ENCODE results near the gene GALP.
"Not testable (repeated sequence)": the region's sequence is repeated elsewhere in the genome, so short reads cannot be mapped to it uniquely, and the experiment has no call there.

GALP gene

DNA sequence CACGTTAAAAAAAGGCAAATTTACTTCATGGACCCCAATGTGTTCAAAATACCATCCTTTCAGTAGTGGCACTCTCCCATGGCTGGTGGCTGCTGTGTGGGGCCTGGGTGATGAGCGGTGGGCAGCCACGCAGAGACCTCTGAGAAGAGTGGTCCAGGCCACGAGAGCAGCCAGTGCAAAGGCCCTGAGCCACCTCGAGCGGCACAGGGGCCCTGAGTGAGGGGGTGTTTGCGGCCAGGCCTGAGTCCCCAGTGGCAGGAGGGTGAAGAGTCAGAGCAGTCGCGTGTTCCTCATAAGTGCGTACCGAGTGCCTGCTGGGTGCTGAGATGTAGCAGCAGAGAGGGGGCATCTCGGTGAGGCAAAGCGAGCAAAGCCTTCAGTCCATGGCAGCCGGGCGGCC, 27.7 kb upstream of the GALP start:
- DNase-seq (ENCODE audit: low spot score), result no peak

DNA sequence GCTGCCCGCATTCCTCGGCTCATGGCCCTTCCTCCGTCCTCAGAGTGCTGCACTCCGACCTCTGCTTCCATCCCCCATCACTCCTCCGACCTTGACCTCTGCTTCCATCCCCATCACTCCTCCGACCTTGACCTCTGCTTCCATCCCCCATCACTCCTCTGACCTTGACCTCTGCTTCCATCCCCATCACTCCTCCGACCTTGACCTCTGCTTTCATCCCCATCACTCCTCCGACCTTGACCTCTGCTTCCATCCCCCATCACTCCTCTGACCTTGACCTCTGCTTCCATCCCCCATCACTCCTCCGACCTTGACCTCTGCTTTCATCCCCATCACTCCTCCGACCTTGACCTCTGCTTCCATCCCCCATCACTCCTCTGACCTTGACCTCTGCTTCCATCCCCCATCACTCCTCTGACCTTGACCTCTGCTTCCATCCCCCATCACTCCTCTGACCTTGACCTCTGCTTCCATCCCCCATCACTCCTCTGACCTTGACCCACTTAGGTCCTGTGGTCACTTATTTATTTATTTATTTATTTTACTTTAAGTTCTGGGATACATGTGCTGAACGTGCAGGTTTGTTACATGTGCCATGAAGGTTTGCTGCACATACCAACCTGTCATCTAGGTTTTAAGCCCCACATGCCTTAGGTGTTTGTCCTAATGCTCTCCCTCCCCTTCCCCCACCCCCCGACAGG, 26.7 kb upstream of the GALP start:
- not testable (repeated sequence) for DNase-seq (ENCODE audit: low spot score)

GRCh38 chr19:56149656-56150038, 26.2 kb upstream of the GALP start:
- DNase-seq (ENCODE audit: low spot score), result no peak

DNA sequence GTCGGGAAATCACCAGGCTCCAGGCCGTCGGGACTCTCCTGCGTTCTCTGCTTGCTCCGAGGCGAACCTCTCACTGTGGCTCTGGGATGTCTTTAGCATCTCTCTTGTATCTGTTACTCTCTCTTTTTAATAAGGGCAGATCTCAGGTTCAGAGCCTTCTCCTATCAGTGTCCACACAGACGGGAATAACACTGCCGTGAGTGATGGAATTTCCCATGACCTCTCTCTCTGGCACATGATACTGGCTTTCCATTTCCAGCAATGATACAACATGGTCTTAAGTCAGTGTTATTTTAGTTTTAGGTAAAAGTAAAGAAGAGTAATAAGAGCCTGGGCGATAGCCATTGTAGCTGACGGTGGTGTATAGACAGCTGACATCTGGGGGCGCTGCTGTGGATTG, 25.4 kb upstream of the GALP start:
- no peak for DNase-seq (ENCODE audit: low spot score)

DNA sequence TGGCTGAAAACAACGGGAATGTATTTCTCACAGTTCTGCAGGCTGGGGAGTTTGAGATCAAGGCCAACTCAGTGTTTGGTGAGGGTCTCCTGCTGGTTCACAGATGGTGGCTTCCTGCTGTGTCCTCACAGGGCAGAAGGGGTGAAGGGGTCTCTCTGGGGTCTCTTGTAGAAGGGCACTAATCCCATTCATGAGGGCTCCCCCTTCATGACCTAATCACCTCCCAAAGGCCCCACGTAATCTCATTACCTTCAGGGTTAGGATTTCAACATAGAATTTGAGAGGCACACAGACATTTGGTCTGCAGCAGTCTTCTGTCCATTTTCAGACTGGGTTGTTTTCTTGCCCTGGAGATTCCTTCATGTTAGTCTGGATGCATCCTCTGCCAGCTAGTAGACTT, 23.2 kb upstream of the GALP start:
- no peak for DNase-seq (ENCODE audit: low spot score)

DNA sequence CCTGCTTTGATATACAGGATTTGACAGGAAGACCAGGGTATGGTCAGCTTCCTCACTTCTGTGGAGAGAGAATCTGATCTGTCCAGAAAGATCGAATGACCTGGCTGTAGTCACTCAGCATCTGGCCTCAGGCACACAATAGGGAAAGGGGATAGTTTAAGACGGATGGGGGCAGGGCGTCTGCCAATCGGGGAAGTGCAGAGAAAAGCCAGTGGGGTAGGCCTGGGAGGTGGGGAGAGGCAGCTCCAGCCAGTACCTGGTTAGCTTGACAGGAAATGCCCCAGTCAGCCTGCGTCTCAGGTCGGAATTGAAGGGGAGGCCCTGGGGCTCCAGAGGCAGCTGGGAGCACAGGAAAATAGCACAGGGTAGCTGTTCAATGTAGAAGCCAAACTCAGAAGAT, 22.3 kb upstream of the GALP start:
- no peak for DNase-seq (ENCODE audit: low spot score)

DNA sequence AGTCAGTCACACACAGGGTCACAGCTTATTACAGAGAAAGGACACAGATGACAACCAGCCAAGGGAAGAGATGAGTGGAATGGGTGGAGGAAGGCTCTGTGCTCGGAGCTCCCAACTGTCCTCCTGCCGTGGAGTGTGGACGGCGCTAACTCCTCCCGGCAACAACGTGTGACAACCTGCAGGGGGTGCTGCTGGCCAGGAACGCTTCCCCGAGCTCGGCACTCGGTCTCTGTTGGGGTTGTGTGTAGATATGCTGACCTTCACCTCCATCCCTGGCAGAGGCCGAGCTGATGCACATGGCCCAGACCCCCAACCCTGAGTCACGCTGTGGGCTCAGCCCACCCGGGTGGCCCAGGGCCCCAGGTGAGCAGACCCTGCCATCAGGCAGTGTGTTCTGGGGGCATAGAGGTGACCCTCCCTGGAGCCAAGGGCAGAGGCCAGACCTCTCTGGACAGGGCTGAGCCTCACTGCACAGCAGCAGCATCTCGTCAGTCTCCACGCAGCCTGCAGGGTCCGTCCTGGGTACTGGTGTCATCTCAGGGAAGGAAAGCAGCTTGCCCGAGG, 20.6 kb upstream of the GALP start:
- no peak for DNase-seq (ENCODE audit: low spot score)

DNA sequence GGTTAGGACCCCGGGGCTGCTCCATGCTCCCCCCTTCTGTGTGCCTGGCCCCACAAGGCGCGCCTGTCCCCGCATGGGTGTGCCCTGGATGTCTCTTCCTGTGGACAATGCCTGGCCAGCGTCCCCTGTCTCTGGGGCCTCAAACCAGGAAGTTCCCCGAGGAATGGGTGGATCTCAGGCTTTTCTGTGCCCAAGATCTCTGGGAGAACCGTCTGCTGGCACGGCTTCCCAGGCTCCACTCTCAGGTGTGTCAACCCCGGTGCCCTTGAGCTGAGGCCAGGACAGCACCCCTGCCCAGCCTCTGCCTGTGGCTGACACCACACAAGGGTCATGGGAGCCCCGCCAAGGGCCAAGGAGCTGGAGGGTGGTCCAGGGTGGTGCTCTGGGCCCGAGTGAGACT, 19.0 kb upstream of the GALP start:
- DNase-seq (ENCODE audit: low spot score), result no peak

DNA sequence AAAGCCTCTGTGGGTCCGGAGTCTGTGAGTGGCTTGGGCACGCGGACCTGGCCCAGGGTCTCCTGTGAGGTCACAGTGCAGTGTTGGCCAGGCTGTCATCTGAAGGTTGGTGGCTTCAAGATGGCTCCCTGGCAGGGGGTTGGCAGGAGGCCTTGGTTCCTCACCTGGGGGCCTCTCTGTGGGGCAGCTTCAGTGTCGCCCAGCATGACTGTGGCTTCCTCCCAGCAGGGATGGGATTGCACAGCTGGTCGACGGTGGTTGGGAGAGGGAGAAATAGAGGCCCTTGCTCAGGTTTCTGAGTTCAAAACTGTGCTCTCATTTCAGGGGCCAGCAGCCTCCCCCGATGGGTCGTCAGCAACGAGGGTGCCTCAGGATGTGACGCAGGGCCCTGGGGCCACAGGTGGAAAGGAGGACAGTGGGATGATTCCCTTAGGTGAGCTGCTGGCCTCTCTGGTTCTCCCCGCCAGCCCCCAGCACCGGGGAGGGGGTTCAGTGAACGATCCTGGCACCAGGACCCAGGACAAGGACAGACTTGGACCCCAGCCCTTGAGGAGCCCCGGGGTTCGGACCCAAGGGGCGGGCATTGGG, 17.5 kb upstream of the GALP start:
- DNase-seq (ENCODE audit: low spot score), result no peak

GRCh38 chr19:56159009-56159559, 16.7 kb upstream of the GALP start:
- no peak for DNase-seq (ENCODE audit: low spot score)

DNA sequence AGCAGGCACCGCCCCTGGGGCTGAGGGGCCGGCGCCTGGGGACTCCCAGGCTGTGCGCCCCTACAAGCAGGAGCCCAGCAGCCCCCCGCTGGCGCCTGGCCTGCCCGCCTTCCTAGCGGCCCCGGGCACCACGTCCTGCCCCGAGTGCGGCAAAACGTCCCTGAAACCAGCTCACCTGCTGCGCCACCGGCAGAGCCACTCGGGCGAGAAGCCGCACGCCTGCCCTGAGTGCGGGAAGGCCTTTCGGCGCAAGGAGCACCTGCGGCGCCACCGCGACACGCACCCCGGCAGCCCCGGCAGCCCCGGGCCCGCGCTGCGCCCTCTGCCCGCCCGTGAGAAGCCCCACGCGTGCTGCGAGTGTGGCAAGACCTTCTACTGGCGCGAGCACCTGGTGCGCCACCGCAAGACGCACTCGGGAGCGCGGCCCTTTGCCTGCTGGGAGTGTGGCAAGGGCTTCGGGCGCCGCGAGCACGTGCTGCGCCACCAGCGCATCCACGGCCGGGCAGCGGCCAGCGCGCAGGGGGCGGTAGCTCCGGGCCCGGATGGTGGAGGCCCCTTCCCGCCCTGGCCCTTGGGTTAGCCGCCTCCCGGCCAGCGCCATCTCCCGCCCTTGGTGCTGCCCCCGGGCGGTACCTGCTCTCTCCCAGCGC, 16.1 kb upstream of the GALP start:
- no peak for DNase-seq (ENCODE audit: low spot score)

- no peak for DNase-seq (ENCODE audit: low spot score)
Measured at GRCh38 chr19:56161534-56161933, 14.3 kb upstream of the GALP start.

- DNase-seq (ENCODE audit: low spot score), result no peak
Measured at GRCh38 chr19:56162258-56162657, 13.6 kb upstream of the GALP start.

DNA sequence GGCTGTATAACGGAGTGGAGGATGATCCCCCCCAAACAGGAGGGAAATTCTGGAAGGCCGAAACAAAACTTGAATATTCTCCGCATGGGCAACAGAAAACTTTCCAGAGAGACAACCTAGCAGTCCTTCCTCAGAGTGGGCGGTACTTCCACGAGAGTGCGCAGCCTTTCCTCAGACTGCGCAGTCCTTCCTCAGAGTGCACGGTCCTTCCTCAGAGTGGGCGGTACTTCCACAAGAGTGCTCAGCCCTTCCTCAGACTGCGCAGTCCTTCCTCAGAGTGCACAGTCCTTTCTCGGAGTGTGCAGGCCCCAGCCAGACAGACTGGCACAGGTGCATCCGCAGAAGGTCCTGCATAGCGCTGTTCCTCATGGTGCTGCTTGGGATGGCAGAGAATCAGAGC, 12.7 kb upstream of the GALP start:
- no peak for DNase-seq (ENCODE audit: low spot score)

DNA sequence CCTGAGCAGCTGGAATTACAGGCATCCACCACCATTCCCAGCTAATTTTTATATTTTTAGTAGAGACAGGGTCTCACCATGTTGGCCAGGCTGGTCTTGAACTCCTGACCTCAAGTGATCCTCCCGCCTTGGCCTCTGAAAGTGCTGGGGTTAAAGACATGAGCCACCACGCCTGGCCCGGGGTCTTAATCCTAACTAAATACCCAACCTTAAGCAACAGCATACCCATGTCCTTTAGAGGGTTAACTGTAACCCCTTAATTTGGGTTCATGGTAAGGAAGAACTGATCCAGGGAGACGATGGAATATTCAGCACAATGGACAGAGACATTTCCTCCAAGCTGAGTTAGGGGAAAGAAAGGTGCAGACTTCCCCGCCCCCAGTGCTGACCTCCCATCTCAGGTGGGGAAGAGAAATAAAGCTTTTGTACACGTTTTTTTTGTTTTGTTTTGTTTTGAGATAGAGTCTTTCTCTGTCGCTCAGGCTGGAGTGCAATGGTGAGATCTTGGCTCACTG, 8.7 kb upstream of the GALP start:
- DNase-seq (ENCODE audit: low spot score), result no peak

- DNase-seq (ENCODE audit: low spot score), result no peak
Measured at GRCh38 chr19:56170261-56170660, 5.5 kb upstream of the GALP start.

GRCh38 chr19:56174086-56174485, 1.7 kb upstream of the GALP start:
- no peak for DNase-seq (ENCODE audit: low spot score)

DNA sequence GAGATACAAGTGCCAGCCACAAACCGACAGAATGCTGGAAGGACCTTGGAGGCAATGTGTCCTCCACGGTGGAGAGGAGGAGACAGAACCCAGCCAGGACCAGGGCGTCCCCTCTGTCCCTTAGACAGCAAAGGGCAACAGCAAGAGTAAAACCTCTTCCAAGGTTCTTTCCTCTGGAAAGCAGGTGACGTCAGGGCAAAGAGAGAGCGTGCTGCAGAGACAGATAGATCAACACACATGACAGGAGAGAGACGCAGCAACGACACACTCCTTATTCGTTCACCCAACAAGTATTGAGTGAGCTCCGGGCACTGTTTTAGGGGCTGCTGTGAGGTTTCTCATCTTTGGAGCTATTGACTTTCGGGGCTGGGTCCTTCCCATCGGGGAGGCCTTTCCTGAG, 1.3 kb upstream of the GALP start:
- DNase-seq (ENCODE audit: low spot score), result no peak

DNA sequence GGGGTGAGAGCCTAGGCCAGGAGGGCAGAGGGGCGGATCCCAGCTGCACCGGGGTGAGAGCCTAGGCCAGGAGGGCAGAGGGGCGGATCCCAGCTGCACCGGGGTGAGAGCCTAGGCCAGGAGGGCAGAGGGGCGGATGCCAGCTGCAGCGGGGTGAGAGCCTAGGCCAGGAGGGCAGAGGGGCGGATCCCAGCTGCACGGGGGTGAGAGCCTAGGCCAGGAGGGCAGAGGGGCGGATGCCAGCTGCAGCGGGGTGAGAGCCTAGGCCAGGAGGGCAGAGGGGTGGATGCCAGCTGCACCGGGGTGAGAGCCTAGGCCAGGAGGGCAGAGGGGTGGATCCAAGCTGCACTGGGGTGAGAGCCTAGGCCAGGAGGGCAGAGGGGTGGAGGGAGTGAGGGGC, 502 bp downstream of the GALP start:
- DNase-seq (ENCODE audit: low spot score), result not testable (repeated sequence)

GRCh38 chr19:56176881-56177280, 1.1 kb downstream of the GALP start:
- DNase-seq (ENCODE audit: low spot score), result no peak

- DNase-seq (ENCODE audit: low spot score), result no peak
Measured at GRCh38 chr19:56177564-56178243, 1.9 kb downstream of the GALP start.

GRCh38 chr19:56189785-56190184, 14.0 kb downstream of the GALP start:
- no peak for DNase-seq (ENCODE audit: low spot score)

Data from CD4-positive, alpha-beta T cell treated with Interleukin-2 at 100 ng/mL for 4 hours (primary cell).